ENCODE data around the gene SNRNP35.

DNA sequence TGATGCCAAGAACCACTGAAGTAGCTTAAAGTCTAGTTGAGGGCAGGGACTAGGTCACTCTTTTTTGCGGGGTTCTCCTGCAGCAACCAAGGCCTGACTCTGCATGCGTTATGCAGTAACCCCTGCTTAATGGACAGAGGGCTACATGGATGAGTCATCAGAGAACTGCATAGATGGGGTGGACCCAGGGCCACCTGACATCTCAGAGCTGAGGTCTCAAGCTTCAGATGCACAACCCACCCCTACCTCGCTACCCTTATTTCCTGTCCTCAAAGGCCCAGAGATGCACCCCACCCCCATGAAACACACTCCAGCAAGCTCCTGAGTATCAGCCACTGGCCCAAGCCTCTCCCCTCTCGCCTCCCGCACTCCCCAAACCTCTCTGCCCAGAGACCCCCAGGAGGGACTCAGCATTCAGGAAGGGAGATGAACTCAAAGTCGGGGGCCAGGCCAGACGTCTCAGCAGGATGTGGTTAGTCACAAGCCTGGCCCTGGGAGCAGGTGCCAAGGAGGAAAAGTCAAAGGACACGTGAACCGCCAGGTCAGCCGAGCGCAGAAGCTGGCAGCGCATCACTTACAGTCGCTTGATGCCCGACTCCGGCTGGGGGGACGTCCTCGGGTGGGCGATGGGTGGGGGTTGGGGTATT lies 25.8 kb downstream of the SNRNP35 start:
- TF ChIP-seq, protein P1, sequence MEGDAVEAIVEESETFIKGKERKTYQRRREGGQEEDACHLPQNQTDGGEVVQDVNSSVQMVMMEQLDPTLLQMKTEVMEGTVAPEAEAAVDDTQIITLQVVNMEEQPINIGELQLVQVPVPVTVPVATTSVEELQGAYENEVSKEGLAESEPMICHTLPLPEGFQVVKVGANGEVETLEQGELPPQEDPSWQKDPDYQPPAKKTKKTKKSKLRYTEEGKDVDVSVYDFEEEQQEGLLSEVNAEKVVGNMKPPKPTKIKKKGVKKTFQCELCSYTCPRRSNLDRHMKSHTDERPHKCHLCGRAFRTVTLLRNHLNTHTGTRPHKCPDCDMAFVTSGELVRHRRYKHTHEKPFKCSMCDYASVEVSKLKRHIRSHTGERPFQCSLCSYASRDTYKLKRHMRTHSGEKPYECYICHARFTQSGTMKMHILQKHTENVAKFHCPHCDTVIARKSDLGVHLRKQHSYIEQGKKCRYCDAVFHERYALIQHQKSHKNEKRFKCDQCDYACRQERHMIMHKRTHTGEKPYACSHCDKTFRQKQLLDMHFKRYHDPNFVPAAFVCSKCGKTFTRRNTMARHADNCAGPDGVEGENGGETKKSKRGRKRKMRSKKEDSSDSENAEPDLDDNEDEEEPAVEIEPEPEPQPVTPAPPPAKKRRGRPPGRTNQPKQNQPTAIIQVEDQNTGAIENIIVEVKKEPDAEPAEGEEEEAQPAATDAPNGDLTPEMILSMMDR (IDR thresholded peaks at IDR 0.05), result no peak
- no peak for TF ChIP-seq POLR2A (IDR thresholded peaks at IDR 0.05)

All from testis (tissue), 2 donors.